ENCODE results near the gene DNAJC4.

DNAJC4 gene

GRCh38 chr11:64261556-64262080 lies 31.3 kb downstream of the DNAJC4 start:
- no peak overlapping the region for H3K4me3 ChIP-seq (ENCODE audit: insufficient read depth, low read length, poor library complexity, severe bottlenecking)
- no peaks in the 10 kb centered on the region for H3K79me2 ChIP-seq (ENCODE audit: insufficient read depth, low read length)
- no peaks in the 10 kb centered on the region for H4K20me1 ChIP-seq (ENCODE audit: low read depth, low read length)
- H3K9ac ChIP-seq (ENCODE audit: low read length): no peak overlapping the region
- H3K4me2 ChIP-seq (ENCODE audit: low read depth, low read length, poor library complexity, severe bottlenecking): no peak overlapping the region
- H3K9me3 ChIP-seq (ENCODE audit: insufficient read depth, low read length): no peaks in the 10 kb centered on the region
- H3F3A ChIP-seq (ENCODE audit: insufficient read depth): no peaks in the 10 kb centered on the region
- no peaks in the 10 kb centered on the region for H3K36me3 ChIP-seq (ENCODE audit: low read length)
- H3K27ac ChIP-seq (ENCODE audit: low read depth, low read length): no peak overlapping the region
- H3K9me2 ChIP-seq (replicated peaks; ENCODE audit: insufficient read depth, low read length): no peaks in the 10 kb centered on the region
- H3K27me3 ChIP-seq (ENCODE audit: low read length): no peaks in the 10 kb centered on the region
- H2AFZ ChIP-seq (ENCODE audit: low read depth, low read length, severe bottlenecking): no peak overlapping the region
- no peak for TF ChIP-seq EZH2phosphoT487 (conservative IDR thresholded peaks at IDR 0.05; ENCODE audit: low read length)
- no peak for TF ChIP-seq CTCF (IDR thresholded peaks at IDR 0.05; ENCODE audit: insufficient read depth, low read length, poor library complexity, severe bottlenecking)

GRCh38 chr11:64262271-64263002 lies 32.1 kb downstream of the DNAJC4 start:
- H3K4me2 ChIP-seq (ENCODE audit: low read depth, low read length, poor library complexity, severe bottlenecking): no peak overlapping the region
- no peak overlapping the region for H3K27ac ChIP-seq (ENCODE audit: low read depth, low read length)
- TF ChIP-seq CTCF (IDR thresholded peaks at IDR 0.05; ENCODE audit: insufficient read depth, low read length, poor library complexity, severe bottlenecking) (no peak), EZH2phosphoT487 (conservative IDR thresholded peaks at IDR 0.05; ENCODE audit: low read length) (no peak)
- no peak overlapping the region for H2AFZ ChIP-seq (ENCODE audit: low read depth, low read length, severe bottlenecking)
- H3K4me3 ChIP-seq (ENCODE audit: insufficient read depth, low read length, poor library complexity, severe bottlenecking): no peak overlapping the region
- H3K9me3 ChIP-seq (ENCODE audit: insufficient read depth, low read length): no peaks in the 10 kb centered on the region
- H3K9me2 ChIP-seq (replicated peaks; ENCODE audit: insufficient read depth, low read length): no peaks in the 10 kb centered on the region
- H4K20me1 ChIP-seq (ENCODE audit: low read depth, low read length): no peaks in the 10 kb centered on the region
- H3K79me2 ChIP-seq (ENCODE audit: insufficient read depth, low read length): no peaks in the 10 kb centered on the region
- H3K9ac ChIP-seq (ENCODE audit: low read length): no peak overlapping the region
- no peaks in the 10 kb centered on the region for H3K27me3 ChIP-seq (ENCODE audit: low read length)
- no peaks in the 10 kb centered on the region for H3K36me3 ChIP-seq (ENCODE audit: low read length)
- no peaks in the 10 kb centered on the region for H3F3A ChIP-seq (ENCODE audit: insufficient read depth)

- H3K36me3 ChIP-seq (ENCODE audit: low read length): no peaks in the 10 kb centered on the region
- no peaks in the 10 kb centered on the region for H3K79me2 ChIP-seq (ENCODE audit: insufficient read depth, low read length)
- H3F3A ChIP-seq (ENCODE audit: insufficient read depth): no peaks in the 10 kb centered on the region
- H4K20me1 ChIP-seq (ENCODE audit: low read depth, low read length): no peaks in the 10 kb centered on the region
- H3K27ac ChIP-seq (ENCODE audit: low read depth, low read length): no peak overlapping the region
- no peak overlapping the region for H3K4me3 ChIP-seq (ENCODE audit: insufficient read depth, low read length, poor library complexity, severe bottlenecking)
- TF ChIP-seq EZH2phosphoT487 (conservative IDR thresholded peaks at IDR 0.05; ENCODE audit: low read length) (no peak), CTCF (IDR thresholded peaks at IDR 0.05; ENCODE audit: insufficient read depth, low read length, poor library complexity, severe bottlenecking) (no peak)
- H3K9me2 ChIP-seq (replicated peaks; ENCODE audit: insufficient read depth, low read length): no peaks in the 10 kb centered on the region
- no peaks in the 10 kb centered on the region for H3K27me3 ChIP-seq (ENCODE audit: low read length)
- no peak overlapping the region for H2AFZ ChIP-seq (ENCODE audit: low read depth, low read length, severe bottlenecking)
- no peak overlapping the region for H3K4me2 ChIP-seq (ENCODE audit: low read depth, low read length, poor library complexity, severe bottlenecking)
- no peak overlapping the region for H3K9ac ChIP-seq (ENCODE audit: low read length)
- no peaks in the 10 kb centered on the region for H3K9me3 ChIP-seq (ENCODE audit: insufficient read depth, low read length)
These were observed 32.9 kb downstream of the DNAJC4 start for GRCh38 chr11:64263021-64263946.

Measured in SU-DHL-6 (cell line).